CD4-positive, alpha-beta T cell treated with Interferon alpha-2 for 1 hour (primary cell): ENCODE results near the gene CLCN3.
"Not testable (repeated sequence)": the region's sequence is repeated elsewhere in the genome, so short reads cannot be mapped to it uniquely, and the experiment has no call there.

Source experiments
- DNase-seq, 2 donors: peaks; one replicate each; pipeline ENCODE4 v3.0.0-alpha.2; 2020 to 2022

CLCN3 gene

DNA sequence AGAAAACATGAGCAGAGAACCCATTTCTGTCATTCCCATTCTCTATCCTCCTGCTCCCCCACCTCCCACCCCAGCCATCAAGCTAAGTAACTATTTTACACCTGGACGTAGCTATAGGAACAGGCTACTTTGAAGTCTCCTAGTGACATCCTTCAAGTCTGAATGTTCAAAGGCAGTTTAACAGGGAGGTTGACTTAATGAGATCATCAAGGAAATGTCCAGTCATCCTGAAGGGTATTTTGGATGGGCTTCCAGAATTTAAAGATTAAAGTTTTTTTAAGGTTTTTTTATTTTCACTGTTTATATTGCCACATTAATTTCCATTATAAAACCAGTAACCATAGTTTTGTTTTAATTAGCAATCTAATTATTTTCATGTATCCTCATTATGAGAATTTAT lies 96.3 kb downstream of the CLCN3 start:
- DNase-seq, result no peak

DNA sequence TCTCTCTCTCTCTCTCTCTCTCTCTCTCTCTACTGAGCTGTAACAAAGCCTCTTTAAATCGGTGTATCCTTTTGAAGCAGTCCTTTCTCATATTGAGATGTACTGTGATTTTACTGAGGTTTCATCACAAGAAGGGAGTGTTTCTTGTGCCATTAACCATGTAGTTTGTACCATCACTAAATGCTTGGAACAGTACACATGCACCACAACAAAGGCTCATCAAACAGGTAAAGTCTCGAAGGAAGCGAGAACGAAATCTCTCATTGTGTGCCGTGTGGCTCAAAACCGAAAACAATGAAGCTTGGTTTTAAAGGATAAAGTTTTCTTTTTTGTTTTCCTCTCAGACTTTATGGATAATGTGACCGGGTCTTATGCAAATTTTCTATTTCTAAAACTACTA lies 100.2 kb downstream of the CLCN3 start:
- DNase-seq, result no peak

DNA sequence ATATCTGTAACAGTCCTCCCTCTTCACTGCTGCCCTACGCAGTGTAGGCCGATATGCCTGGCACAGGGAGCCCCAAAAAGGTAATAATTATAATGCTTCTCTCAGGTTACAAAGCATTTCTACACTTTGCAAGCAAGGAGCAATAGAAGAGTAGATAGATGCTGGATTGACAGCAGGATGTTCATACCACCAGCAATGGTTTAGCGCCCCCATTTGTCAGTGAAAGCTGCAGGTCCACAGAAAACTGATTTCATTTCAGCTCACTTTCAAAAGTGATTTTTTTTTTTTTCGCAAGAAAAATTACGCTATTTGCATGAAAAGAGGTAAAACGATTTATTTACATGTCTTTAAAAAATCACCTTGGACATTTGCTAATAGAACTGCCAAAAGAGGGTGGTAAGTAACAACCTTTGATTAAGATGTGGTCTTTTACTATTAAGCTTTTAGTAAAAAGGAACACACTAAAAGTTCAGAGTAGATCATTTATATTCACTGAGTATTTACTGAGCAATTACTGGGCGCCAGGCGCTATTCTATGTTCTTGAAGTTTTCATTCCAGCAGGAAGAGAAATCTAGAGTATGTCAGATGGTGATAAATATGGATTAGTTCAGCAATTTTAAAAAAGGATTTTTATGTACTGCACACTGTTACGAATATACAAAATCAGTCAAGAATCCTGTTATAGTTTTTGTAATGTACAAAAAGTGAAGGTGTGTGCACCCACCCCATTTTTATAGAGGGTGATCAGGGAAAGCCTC lies 103.0 kb downstream of the CLCN3 start:
- peak in 1 of 2 donors; percentile 4 for DNase-seq

DNA sequence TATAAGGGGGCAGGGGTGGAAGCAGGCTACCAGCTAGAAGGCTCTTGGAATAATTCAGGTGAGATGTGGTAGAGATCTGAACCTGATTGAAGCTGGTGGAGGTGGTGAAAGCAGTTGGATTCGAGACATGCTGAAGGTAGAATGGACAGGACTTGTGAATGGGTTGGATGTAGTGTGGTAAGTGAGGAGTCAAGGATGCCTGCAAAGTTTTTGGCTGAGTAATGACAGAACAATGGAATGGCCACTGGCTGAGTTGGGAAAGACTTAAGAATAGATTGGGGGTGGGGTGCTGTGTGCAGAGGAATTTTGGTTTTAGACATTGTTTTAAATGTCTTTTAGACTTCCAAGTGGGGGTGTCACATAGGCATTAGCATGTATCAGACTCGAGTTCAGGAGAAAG lies 103.9 kb downstream of the CLCN3 start:
- no peak for DNase-seq

DNA sequence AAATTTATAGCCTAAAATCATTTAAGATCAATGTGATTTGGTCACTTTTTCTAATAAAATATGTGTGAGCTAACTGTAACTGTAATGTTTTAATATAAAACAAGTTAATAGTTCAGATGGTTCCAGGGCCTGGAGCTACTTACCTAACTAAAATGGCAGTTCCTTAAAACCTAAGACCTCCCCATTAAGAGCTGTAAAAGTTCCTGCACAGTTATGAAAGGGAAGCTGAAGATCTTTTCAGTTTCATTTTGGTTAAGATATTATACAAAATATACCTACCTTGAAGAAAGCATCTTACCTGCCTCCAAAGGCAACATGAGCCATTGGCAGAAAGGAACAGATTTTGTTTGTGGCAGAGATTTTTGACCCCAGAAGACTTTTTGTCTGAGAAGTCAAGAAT lies 107.2 kb downstream of the CLCN3 start:
- no peak for DNase-seq

DNA sequence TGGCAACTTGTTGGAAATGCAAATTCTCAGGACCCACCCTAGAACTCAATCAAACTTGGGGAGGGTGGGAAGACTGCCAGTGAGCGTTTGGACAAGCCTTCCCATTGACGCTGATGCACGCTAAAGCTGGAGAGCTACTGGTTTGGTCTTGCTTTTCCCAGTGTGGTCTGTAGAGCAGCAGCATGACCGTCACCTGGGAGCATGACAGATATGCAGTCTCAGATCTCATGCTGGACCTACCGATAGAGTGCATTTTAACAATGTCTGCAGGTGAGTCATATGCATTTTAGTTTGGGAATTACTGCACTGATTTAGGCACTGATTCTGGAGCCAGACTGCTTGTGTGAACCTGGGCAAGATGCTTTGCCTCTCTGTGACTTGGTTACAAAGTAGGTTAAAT lies 110.2 kb downstream of the CLCN3 start:
- no peak for DNase-seq

DNA sequence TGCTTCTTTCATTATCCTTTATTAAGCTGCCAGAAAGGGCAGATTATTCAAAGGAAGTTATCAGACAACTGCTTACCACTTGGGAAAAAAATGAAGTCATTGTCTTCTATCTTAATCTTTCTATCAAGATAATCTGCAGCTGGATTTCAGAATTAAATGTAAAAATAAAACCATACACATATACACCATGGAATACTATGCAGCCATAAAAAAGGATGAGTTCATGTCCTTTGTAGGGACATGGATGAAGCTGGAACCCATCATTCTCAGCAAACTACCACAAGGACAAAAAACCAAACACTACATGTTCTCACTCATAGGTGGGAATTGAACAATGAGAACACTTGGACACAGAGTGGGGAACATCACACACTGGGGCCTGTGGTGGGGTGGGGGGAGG lies 118.2 kb downstream of the CLCN3 start:
- DNase-seq, result not testable (repeated sequence)

DNA sequence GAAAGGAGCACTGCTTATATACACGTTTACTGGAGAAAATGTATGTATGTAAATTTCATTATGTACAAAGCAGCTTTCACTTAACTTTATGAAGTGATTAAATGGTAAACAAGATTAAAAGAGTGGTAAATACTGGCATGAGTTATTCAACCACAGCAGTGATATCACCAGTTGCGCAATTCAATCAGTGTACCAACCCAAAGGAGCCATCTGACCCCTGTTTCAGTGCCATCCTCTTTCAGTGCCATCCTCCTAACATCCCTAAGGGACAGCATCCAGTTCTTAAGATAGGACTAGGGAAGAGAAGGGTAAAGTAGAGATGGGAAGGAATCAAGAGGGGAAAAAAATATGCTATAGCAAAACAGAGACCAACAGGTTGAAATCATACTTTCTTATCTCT lies 121.2 kb downstream of the CLCN3 start:
- no peak for DNase-seq

DNA sequence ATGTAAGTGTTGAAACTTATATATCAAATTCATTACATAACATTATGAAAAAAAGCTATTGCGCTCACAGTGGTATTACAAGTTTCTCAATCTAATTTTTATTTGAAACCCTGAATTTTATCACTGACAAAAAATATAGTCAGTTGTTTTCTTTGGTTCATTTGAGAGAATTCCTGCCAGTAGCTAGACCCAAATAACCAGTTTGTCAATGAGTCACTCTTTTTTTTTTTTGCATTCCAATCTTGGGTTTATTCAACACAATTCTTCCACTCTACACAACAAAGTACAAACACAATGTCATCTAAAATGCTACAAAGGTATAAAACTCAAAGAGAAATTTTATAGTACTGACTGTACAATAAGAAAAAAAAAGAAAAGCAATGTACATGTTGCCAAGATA lies 124.2 kb downstream of the CLCN3 start:
- DNase-seq, result no peak

DNA sequence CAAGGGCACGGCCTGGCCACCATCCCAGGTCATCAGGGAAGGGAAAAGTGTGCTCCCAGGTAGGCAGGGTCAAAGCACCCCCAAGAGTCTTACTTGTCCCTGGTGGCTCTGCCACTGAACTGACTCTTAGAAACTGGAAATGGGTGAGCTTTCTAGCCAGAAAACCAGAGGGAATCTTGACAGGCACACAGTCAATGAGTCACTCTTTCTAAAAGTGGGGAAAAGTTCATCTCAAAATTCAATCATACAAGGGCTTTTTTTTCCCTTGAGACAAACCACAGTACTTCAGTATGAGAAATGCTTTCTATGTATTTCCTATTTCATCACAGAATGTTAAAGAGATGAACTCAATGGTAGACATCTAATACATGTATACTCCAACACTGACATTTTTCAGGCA lies 124.9 kb downstream of the CLCN3 start:
- no peak for DNase-seq

DNA sequence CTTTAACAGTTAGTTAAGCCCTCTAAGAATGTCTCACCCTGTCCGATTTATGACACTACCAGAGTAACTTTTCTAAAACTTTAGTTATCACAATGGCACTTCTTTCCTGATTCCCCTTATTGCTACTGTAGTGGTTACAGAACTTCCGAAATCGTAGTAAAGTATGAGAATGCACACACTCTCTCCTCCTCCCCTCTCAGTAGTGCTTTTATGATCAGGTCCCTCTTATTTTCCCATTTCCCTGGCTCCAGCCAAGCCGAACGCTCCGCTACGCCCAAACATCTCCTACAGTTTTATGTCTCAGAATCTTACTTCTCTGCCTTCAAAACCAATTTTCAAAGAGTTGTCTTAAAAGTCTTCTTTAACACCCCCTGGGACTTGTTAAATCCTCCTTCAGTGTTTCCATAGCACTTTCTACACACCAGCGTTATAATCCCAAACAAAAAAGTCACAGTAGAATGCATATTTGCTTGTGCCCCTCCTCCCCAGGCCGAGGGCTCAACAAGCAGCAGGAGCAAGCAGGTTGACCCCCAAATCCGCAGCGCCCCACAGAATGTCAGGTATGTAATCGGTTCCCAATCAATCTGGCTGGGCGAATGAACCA lies 136.7 kb downstream of the CLCN3 start:
- peak in 1 of 2 donors; percentile 5 for DNase-seq

DNA sequence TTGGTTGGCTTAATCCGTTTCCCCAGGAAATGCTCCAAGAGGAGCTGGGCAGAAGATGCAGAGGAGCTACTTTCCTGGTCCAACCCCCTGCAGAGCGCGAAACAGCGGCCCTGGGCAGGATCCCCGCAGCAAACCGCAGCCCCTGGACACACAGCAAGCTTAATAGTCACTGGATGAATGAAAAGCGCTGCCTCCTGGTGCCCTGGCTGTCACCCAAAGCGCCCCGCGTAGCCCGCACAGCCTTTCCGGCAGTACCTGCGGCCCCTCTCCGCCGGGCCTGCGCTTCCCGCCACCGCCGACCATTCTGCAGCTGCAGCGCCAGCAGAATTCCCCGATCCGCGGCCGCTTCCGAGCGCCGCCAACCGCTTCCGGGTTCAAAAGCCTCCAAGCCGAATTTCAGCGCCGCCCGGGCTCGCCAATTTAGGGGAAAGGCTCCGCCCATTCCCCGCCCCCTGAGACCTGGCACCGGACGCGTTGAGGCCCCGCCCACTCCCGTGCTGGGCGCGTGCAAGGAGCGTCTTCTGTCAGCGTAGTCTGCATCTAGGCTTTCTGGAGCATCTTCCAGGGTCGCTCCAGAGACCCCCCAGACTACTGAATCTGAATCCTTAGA lies 137.3 kb downstream of the CLCN3 start, which contains the start of gene HPF1:
HPF1 (minus strand) TSS at position 370 of the 610 bp plus-strand sequence; CDS start at position 303, 67 bp downstream.
- DNase-seq, result peak; percentile 93 to 96

DNA sequence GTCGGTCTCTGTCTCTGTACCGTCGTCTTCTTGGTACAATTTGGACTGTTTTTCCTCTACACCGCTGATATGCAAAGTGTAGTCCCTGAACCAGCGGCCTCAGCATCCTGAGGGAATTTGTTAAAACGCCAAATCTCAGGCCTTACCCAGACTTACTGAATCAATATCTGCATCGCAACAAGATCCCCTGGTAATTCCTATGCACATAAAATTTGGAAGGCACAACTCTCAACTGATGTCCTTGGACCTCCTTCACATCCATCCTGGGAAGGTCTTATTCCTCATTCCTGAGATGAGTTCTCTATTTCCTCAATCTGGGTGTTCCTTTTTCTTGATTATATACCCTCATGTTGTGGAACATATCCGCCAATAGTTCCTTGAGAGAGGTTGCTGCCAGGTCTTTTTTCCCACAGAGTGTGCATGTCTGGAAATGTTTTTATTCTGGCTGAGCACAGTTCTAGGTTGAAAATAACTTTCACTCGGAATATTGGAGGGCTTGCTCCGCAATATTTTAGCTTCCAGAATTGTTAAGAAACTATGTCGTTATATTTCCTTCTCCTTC lies 138.1 kb downstream of the CLCN3 start:
- DNase-seq, result no peak

DNA sequence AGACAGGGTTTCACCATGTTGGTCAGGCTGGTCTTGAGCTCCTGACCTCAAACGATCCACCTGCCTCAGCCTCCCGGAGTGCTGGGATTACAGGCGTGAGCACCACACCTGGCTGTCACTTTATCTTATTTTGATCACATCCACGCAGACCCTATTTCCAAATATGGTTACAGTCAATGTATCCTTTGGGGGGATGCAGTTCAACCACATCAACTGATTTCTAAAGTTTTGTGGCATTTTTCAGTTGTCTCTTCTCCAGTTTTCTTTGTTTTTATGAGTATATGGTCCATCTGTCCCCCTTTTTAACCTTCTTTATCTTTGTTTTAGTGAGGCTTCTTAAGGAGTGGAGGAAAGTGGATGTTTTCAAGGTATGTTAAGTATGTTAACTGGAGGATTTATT lies 141.5 kb downstream of the CLCN3 start:
- no peak for DNase-seq

DNA sequence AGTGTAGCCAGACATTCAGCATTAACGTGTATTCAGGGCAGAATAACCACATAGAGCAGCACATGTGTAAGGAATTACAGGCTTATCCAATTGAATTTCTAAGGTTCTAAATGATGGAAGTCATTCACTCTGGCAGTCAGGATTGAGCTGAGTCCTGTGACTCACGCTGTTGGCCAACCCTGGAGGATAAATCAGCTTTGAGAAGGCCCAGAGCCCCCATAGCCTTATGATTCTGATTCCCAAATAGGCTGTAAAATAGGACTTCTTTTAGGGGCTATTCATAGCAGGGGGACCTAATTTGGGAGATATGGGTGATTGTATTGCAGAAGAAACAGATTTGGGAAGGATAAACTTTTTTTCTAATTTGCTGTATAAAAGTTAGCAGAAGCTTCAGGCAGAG lies 145.5 kb downstream of the CLCN3 start:
- no peak for DNase-seq

DNA sequence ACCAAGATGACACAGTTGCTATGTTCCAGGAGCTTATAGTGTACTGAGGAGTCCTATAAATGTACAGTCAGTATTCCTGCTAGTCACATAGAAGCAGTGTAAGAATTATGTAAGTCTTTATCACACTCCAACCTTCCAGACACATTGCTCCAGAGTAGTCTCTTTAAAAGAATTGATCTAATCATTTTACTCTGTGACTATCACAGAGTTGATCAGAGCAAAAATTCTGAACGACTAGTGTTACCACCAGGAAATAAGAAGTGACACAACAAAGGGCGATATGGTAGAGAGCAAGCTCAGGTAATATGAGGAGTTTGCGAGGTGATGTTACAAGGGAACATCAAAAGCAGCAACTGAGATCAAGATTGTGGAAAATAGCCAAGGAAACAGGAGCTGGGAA lies 146.4 kb downstream of the CLCN3 start:
- no peak for DNase-seq

DNA sequence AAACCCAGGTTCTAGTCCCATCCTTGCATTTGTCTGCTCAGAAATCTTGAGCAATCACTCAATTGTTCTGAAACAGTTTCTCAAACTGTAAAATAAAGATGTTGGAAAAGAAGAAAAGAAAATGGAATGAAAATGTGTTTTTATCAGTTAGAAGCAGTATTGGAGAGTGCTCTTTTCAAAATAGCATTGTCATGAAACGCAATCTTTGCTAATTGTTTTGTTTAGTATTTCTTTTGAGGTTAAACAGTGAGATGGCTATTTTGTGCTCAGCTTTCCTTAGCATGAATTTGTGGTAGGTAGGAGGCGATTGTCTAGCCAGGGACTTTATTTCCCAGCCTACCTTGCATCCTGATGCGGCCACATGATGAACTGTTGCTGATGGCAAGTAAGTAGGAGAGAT lies 148.0 kb downstream of the CLCN3 start:
- no peak for DNase-seq

DNA sequence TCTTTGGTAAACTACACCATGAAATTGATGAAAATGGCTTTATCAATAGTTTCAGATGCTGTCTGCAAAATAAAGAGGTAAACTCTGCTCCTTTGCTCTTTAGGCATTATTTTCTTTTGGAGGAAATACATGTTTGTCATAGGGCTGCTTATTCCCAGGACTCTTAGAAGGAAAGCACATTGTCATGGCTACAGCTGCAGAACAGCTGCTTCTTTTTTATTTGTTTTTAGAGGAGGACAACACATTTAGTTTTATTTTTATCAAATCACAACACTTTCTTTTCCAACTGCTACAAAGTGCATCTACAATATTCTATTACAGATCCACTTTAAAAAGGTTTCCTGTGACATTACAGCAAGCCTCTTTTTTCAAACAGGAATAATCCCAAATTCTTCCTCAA lies 150.0 kb downstream of the CLCN3 start:
- DNase-seq, result no peak

DNA sequence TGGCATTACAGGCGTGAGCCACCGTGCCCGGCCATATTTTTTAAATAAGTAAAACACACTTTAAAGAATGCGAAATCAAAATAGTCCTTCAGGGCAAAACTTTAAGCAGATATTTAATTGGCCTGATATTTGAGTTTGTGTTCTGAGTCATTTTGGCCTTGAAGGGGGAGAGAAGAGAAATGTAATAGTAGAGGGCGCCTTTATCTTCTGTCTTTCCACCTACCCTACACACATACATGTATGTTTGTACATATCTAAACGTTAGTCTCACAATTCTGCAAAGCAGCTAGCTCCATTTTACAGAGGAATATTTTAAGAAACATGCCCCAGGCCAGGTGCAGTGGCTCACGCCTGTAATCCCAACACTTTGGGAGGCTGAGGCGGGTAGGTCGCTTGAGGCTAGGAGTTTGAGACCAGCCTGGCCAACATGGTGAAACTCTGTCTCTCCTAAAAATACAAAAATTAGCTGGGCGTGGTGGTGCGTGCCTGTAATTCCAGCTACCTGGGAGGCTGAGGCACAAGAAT lies 151.2 kb downstream of the CLCN3 start:
- not testable (repeated sequence) for DNase-seq
